Measurements from ENCODE around the gene HMX2. TPM values are rescaled to one million over a fixed set of nuclear protein-coding genes. Genes with fewer than 3 reads are reported as not detected.

HMX2 gene
- total and polyA plus RNA-seq, 2 of the 8 experiments (the other 6 are each of a cell fraction or from before 2014, with no cell fraction given): 2.0 to 2.7 TPM

DNA sequence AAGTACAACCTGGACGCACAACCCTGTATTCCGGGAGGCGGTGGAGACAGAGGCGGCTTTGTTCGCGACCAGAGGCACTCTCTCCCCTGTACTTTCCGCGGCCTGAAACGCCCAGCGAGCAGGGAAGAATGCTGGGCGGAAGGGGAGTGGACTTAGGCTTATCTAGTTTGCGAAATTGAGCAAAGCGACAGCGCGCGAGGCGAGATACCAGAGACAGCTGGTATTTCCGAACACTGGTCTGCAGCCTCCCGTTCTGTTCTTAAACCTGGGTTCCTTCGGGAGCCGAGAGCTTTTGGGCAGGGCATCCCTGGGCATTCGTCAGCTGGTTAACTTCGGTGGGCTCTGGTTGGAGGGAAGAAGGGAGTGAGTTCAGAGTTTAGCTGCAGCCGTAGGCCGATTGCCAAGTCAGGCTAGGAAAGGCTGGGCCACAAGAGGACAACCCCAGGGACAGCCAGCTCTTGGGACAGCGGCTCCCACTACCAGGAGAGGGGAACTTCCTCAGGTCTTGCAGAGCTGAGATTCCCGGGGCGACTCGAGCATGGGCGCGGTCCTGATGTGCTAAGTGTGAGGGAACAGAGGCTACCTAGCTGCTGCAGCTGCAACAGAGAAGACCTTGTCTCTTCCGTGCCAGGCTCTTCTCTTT is 8.3 kb upstream of the HMX2 start:
- POLR2A ChIA-PET (ENCODE audit: partially characterized antibody): interaction anchor here (3.4 kb wide), 1 partner anchor 10 kb away, joined by 37 read pairs; the partner anchor contains the start of gene HMX2
- no peak overlapping the region for H2BK15ac ChIP-seq (ENCODE audit: low read length)
- H3K27ac ChIP-seq (ENCODE audit: low read depth, low read length): no peak overlapping the region
- no peaks in the 10 kb centered on the region for H3K79me1 ChIP-seq (ENCODE audit: low read depth, low read length)
- H4K91ac ChIP-seq (replicated peaks; ENCODE audit: insufficient read length, low read length): no peak overlapping the region
- FAIRE-seq: peak; percentile 36
- H2AK5ac ChIP-seq (ENCODE audit: low read depth, low read length): no peak overlapping the region
- CTCF ChIA-PET (ENCODE audit: partially characterized antibody): interaction anchor here (0.8 to 4.4 kb wide), 7 partner anchors 11 to 362 kb away, joined by 3 to 37 read pairs (median 5); partner anchors contain the start of gene BUB3
- H3K9me3 ChIP-seq (ENCODE audit: insufficient read depth in 2 of 2, low read depth in 1 of 2, low read length in 1 of 2): no peaks in the 10 kb centered on the region
- no peak overlapping the region for H3K14ac ChIP-seq (ENCODE audit: insufficient read length)
- H4K8ac ChIP-seq (ENCODE audit: extremely low read depth, insufficient read depth, low read length): no peak overlapping the region; the same call in 1 of the 2 replicates
- no peaks in the 10 kb centered on the region; a peak in 1 of 8 replicates for H3K36me3 ChIP-seq (ENCODE audit: control insufficient read depth in 2 of 4, insufficient read depth in 4 of 4, low read length in 3 of 4)
- H2AFZ ChIP-seq (ENCODE audit: low read length): no peak overlapping the region
- H2BK12ac ChIP-seq (ENCODE audit: low read depth, low read length): peak overlapping the region; percentile 18; the same call in 1 of the 2 replicates
- peaks cover 0 to 41% (median 25%) of the 10 kb centered on the region in 4 experiments; a peak in 6 of 7 replicates for H3K4me1 ChIP-seq (replicated peaks in 1 of 4; ENCODE audit: control insufficient read depth in 3 of 4, insufficient read depth in 4 of 4, low read length in 3 of 4)
- no peak overlapping the region for H2BK20ac ChIP-seq (ENCODE audit: low read length)
- H3K56ac ChIP-seq (replicated peaks; ENCODE audit: insufficient read length, low read depth, low read length): no peak overlapping the region
- H2BK120ac ChIP-seq (replicated peaks; ENCODE audit: low read depth, low read length): no peak overlapping the region
- peak overlapping the region; percentile 1 to 50 (median 34); a peak in 6 of 8 replicates for H3K4me3 ChIP-seq (ENCODE audit: extremely low read depth in 1 of 4, insufficient read depth in 2 of 4, low read depth in 3 of 4, low read length in 4 of 4)
- peak in 1 of 2 experiments; percentile 77 for DNase-seq (ENCODE audit: low read depth in 1 of 2, low spot score in 2 of 2)
- H3K23ac ChIP-seq (ENCODE audit: insufficient read length): no peak overlapping the region
- peaks cover 14% of the 10 kb centered on the region; the same call in 1 of the 2 replicates for H3K23me2 ChIP-seq (ENCODE audit: low read depth, low read length)
- H2BK5ac ChIP-seq (ENCODE audit: low read depth, low read length): 0 out of 2 replicates have a peak overlapping the region, but pooled peaks have one; percentile 44
- H4K20me1 ChIP-seq (replicated peaks in 1 of 2; ENCODE audit: control insufficient read depth in 1 of 2, insufficient read depth in 2 of 2, low read length in 2 of 2): peaks cover 11 to 29% of the 10 kb centered on the region in 2 experiments
- WGBS, 2 experiments (ENCODE audit: extremely low coverage in 1 of 2, insufficient coverage in 1 of 2, insufficient read length in 1 of 2, insufficient replicate concordance in 2 of 2, low coverage in 1 of 2, low lambda C conversion rate in 2 of 2, missing lambda C conversion rate in 1 of 2): 3% methylated on average over 32 of the region's 32 CpGs; no CpG with 5 or more reads in 1 of the 2 experiments
- H3K9ac ChIP-seq (replicated peaks in 1 of 4; ENCODE audit: extremely low read depth in 1 of 4, low read depth in 3 of 4, low read length in 3 of 4): no peak overlapping the region
- H3K79me2 ChIP-seq (ENCODE audit: control insufficient read depth in 1 of 2, insufficient read depth in 2 of 2, low read length in 2 of 2): no peaks in the 10 kb centered on the region
- H3K18ac ChIP-seq (ENCODE audit: extremely low read depth, low read length): 0 out of 2 replicates have a peak overlapping the region, but pooled peaks have one; percentile 9
- peak overlapping the region; percentile 40 for H3K4ac ChIP-seq (replicated peaks; ENCODE audit: insufficient read length, low read depth, low read length)
- no peak overlapping the region for H4K5ac ChIP-seq (ENCODE audit: insufficient read length, low read depth, low read length)
- peaks cover 86 to 100% (median 98%) of the 10 kb centered on the region in 4 experiments for H3K27me3 ChIP-seq (replicated peaks in 1 of 4; ENCODE audit: control insufficient read depth in 3 of 4, extremely low read depth in 1 of 4, insufficient read depth in 3 of 4, low read length in 3 of 4)
- H3K4me2 ChIP-seq (ENCODE audit: insufficient read depth in 1 of 2, low read depth in 2 of 2, low read length in 2 of 2): peak overlapping the region; percentile 62 to 67
- TF ChIP-seq GTF2F1 (IDR thresholded peaks at IDR 0.05; ENCODE audit: borderline replicate concordance, low read depth, low read length): no peak
- TF ChIP-seq POU5F1 (IDR thresholded peaks at IDR 0.05; ENCODE audit: low read depth, low read length): no peak
- TF ChIP-seq SP4 (IDR thresholded peaks at IDR 0.05; ENCODE audit: low read length): no peak
- no peak for TF ChIP-seq BACH1 (IDR thresholded peaks at IDR 0.05; ENCODE audit: low read length)
- no peak for TF ChIP-seq RBBP5 (IDR thresholded peaks at IDR 0.05; ENCODE audit: borderline replicate concordance, low read depth, low read length)
- TF ChIP-seq, protein P1, sequence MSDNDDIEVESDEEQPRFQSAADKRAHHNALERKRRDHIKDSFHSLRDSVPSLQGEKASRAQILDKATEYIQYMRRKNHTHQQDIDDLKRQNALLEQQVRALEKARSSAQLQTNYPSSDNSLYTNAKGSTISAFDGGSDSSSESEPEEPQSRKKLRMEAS (IDR thresholded peaks at IDR 0.05): peak; percentile 2; the same call in 1 of the 2 replicates
- peak; percentile 97 for TF ChIP-seq CTBP2 (IDR thresholded peaks at IDR 0.05; ENCODE audit: borderline replicate concordance, insufficient read depth, insufficient read length, low read length)
- TF ChIP-seq, protein P2, sequence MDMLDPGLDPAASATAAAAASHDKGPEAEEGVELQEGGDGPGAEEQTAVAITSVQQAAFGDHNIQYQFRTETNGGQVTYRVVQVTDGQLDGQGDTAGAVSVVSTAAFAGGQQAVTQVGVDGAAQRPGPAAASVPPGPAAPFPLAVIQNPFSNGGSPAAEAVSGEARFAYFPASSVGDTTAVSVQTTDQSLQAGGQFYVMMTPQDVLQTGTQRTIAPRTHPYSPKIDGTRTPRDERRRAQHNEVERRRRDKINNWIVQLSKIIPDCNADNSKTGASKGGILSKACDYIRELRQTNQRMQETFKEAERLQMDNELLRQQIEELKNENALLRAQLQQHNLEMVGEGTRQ (IDR thresholded peaks at IDR 0.05; ENCODE audit: low read length): no peak
- no peak for TF ChIP-seq CBX8 (IDR thresholded peaks at IDR 0.05; ENCODE audit: borderline replicate concordance, low read depth, low read length)
- no peak for TF ChIP-seq RXRA (IDR thresholded peaks at IDR 0.05; ENCODE audit: insufficient read depth, low read depth, low read length)
